ENCODE measurements around the gene ARHGEF28. TPM values are rescaled to one million over a fixed set of nuclear protein-coding genes. Genes with fewer than 3 reads are reported as not detected.

ARHGEF28 gene
- total RNA-seq, 1 experiment from 2014 or later: 0.57 TPM

GRCh38 chr5:73789851-73790281, 163.9 kb downstream of the ARHGEF28 start:
- Histone ChIP-seq H2BK5ac (ENCODE audit: insufficient read length, low read length) (no peak overlapping the region), H3K14ac (ENCODE audit: insufficient read depth, low read length) (no peak overlapping the region), H4K8ac (replicated peaks; ENCODE audit: insufficient read length, low read depth, low read length) (no peak overlapping the region), H3K4me2 (ENCODE audit: insufficient read depth, insufficient read length, low read length) (no peak overlapping the region), H2BK12ac (ENCODE audit: insufficient read length, low read depth, low read length) (no peak overlapping the region), H3K23me2 (ENCODE audit: insufficient read length, low read depth, low read length, poor library complexity, severe bottlenecking) (no peaks in the 10 kb centered on the region), H4K5ac (ENCODE audit: insufficient read length, low read depth, low read length) (no peak overlapping the region), H3K79me1 (ENCODE audit: insufficient read depth, low read depth, low read length, poor library complexity, severe bottlenecking) (no peaks in the 10 kb centered on the region), H3K4ac (ENCODE audit: low read depth, low read length) (no peak overlapping the region), H3K4me1 (ENCODE audit: insufficient read depth, low read length) (no peaks in the 10 kb centered on the region), H2AK5ac (ENCODE audit: insufficient read length, low read length) (no peak overlapping the region), H3K9ac (ENCODE audit: extremely low read depth, insufficient read length, low read length) (no peak overlapping the region), H4K20me1 (ENCODE audit: control insufficient read depth, insufficient read depth, insufficient read length) (no peaks in the 10 kb centered on the region), H3K27ac (ENCODE audit: insufficient read length, low read depth, low read length) (no peak overlapping the region), H3K18ac (ENCODE audit: insufficient read length, low read depth, low read length) (no peak overlapping the region), H2BK120ac (ENCODE audit: low read depth, low read length, poor library complexity, severe bottlenecking) (no peak overlapping the region), H3K56ac (ENCODE audit: insufficient read length, low read depth, low read length) (no peak overlapping the region), H3K9me3 (ENCODE audit: control insufficient read depth, low read depth, low read length) (no peaks in the 10 kb centered on the region), H3K79me2 (ENCODE audit: insufficient read depth, low read length) (no peaks in the 10 kb centered on the region), H3T11ph (ENCODE audit: low read length) (no peak overlapping the region), H2BK20ac (ENCODE audit: low read depth, low read length, poor library complexity, severe bottlenecking) (no peak overlapping the region), H4K91ac (ENCODE audit: insufficient read length, low read depth, low read length) (no peak overlapping the region), H2AFZ (ENCODE audit: low read length) (no peak overlapping the region), H3K27me3 (ENCODE audit: insufficient read depth, low read length) (no peaks in the 10 kb centered on the region), H2BK15ac (ENCODE audit: low read depth, low read length) (no peak overlapping the region), H3K23ac (ENCODE audit: insufficient read length, low read depth, low read length) (no peak overlapping the region)
- H3K36me3 Mint-ChIP-seq (ENCODE audit: insufficient read depth in 1 of 3, low read depth in 3 of 3): no peaks in the 10 kb centered on the region
- no peaks in the 10 kb centered on the region for H3K9me3 Mint-ChIP-seq
- H3K4me1 Mint-ChIP-seq: peaks cover 0 to 7% of the 10 kb centered on the region in 2 experiments; a peak in 2 of 4 replicates
- no peak overlapping the region for H3K27ac Mint-ChIP-seq
- WGBS (ENCODE audit: extremely low coverage, insufficient read length, low lambda C conversion rate): no CpG with 5 or more reads among the region's 2 CpGs
- no peak for DNase-seq
- no peak overlapping the region for H3K4me3 Mint-ChIP-seq
- no peak for TF ChIP-seq CTCF (conservative IDR thresholded peaks at IDR 0.05)
- peaks cover 7% of the 10 kb centered on the region for H3K27me3 Mint-ChIP-seq (ENCODE audit: low read depth)
